Middle frontal gyrus (tissue), 1 donor: Measurements from ENCODE around the gene PTPRT.

ENCODE experiments used
- DNase-seq: peaks from one replicate; pipeline ENCODE4 v3.0.0-alpha.2; 2015; ENCODE audit warnings: low spot score; ENCODE audit errors: extremely low spot score

PTPRT gene

DNA sequence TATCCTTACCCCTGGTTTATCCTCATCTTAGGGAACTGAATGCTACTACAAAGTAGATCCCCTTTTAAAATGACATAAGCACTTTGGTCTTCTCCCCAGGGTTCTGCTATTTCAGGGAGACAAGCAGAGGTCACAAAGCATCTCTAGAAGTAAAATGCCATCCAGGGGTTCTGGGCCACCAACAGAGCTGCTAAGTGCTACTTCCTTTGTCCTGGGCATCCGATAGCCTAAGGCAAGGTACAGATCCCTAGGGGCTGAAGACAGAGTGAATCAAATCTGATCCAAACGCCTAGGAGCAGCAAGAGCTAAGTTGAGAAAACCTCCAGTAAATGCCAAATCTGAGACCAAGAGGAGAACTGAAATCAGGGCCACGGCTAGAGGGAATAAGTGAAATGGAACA lies 161.2 kb downstream of the PTPRT start:
- DNase-seq = no peak

DNA sequence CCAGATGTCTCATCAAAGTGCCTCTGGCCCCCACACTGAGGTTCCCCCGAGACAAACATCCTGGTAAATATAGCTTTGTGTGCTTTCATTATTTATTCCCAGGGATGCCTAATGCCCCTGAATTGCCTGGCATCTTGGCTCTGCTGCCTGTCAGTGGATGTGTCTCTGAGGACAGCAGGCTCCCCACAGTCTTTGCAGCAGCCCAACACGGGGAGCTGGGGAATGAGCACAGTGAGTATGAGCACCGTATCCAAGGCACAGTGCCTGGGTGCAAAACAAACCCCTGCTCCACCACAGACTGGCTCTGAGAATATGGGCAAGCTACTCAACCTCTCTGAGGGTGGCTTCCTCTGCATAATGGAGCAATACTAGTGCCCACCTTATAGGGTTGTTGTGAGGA lies 165.9 kb downstream of the PTPRT start:
- no peak for DNase-seq

DNA sequence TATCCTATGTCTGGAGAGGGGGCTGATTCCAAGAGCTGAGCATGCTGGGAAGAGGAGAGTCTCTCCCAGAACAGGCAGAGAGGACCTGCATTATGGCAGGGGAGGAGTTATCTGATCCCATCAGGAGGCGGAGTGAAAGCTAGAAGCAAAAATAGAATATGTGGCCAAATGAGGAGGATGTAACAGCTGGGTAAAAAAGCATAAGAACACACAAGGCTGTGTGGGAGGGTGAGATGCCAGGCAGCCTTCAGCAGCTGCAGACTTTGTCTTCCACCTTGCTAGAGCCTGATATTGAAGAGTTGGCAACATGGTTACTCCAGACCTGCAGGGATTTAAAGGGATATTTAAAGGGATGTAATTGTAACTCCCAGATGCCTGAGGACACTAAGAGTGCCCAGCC lies 167.1 kb downstream of the PTPRT start:
- no peak for DNase-seq

DNA sequence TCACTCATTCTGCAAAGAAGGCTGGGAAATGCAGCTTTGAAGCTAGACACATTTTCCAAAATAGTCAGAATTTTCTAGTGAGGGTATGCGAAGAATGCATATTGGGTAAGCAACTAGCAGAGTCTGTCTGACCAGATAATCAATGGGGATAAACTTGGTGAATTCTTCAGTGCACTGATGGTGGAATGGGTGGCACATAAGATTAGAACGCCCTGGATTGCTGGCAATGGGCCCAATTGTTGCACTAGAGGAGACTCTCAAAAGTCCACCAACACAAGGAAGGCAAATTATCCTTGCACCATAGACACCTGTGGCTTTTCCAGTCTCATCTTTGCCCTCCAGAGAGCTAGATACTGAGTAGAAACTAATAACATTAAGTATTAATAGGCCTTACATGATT lies 167.6 kb downstream of the PTPRT start:
- no peak for DNase-seq

DNA sequence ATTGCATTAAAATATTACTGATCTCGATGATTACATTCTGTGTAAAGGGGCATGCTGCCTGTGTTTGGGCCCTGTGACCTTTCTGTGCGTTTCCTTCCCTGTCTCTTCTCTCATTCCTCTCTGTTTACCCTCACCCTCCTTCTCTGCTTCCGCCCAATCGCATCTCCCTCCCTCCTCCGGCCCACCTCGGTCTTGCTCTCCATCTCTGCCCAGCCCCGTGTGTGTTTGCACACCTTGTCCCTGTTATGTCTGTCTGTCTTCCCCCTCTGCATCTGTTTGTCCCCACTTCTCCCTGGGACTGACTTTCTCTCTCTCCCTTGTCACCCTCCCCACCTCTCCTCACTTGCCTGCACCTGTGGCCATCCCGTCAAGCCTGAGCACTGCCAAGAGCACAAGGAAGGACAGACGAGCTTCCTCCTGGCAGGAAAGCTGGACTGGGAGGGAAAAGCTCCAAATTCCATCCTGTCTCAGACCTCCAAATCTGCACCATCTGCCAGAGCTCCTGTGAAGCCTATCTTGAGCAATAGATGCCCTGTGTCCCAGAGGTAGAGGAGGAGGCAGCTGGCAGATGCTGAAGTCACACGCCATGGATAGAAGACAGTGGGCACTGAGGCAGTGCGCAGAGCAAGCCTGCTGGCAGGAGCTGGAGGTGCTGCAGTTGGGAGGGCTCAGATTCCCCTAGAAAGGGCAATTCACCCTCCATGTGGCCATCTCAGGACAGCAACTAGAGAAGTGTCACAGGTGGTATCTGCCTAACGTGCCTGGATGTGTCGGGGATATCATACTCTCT lies 172.3 kb downstream of the PTPRT start:
- DNase-seq = no peak

DNA sequence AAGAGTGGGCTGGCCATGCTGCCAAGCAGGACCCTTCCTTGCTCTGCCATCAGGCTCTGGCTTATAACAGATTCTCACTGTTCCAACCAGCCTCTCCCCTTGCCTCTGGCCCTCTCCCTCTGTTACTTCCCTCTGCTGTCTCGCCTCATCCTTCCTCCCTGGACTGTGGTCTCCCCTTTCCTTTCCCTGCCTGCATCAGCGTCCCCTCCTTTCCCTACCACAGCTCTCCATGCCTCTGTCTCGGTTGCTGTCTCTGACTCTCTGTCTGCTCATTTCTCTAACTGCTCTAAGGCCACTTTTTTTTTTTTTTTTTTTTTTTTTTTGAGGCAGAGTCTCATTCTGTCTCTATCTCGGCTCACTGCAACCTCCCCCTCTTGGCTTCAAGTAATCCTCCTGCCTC lies 173.4 kb downstream of the PTPRT start:
- no peak for DNase-seq

DNA sequence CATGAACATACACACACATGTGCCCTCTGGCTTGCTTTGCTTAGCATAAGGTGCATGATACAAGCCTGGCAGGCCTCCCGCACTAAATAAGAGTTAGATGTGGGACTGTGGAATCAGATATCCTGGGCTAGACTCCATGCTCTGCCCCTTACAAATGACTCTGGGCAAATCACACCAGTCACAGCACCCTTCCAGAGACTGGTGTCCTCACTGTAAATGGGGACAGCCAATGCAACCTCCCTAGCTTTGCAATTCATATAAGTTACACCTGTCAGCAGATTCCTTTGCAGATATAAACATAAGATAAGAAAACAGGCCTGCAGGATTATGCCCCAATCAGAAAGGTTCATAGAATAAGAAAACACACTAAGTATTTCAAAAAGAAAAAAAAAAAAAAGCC lies 174.1 kb downstream of the PTPRT start:
- DNase-seq = no peak

DNA sequence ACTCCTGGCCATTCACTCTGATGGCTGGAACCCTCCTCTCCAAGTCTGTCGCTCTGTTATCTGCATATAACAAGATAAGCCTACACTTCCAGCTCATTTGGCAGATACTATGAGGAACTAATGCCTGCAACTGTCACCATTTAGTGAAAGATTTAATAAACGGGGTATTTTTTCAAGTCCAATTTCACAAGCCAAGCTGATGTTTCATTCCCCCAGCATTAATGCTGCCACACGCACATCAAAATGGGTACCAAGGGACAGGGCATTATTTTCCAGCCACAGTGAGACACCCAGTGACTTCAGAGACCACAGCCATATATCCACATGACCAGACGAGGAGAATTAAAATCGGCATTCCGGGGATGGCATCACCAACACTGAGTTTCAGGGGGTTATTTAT lies 175.5 kb downstream of the PTPRT start:
- no peak for DNase-seq

DNA sequence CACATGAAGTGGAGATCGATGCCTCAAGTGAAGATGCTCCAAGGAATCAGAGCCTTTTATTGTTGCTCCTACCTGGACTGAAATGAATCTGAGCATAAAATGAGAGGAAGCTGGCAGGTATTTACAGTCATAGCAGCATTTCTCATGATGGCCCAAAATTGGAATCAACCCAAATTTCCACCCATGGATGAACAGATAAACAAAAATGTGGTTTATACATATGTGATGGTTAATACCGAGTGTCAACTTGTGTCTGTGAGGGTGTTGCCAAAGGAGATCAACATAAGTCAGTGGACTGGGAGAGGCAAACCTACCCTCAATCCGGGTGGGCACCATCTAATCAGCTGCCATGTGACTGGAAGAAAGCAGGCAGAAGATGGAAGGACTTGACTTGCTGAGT lies 178.2 kb downstream of the PTPRT start:
- no peak for DNase-seq

DNA sequence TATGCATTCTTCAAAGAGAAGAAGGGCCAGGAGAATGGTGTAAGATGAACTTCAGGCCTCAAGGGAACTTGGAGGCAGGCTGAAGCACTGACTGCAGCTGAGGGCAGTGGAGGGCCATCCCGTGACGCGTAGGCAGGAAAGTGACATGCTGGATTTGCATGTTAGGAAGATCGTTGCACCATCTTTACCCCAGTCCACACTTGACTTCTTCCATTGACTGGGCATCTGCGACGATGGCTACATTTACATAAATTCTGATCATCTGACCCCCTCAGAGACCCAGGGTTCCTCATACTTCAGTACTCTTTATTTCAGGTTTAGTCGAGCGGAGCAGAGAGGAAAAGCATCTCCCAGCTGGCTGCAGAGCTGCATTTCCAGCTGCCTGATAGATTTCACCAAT lies 180.2 kb downstream of the PTPRT start:
- no peak for DNase-seq

DNA sequence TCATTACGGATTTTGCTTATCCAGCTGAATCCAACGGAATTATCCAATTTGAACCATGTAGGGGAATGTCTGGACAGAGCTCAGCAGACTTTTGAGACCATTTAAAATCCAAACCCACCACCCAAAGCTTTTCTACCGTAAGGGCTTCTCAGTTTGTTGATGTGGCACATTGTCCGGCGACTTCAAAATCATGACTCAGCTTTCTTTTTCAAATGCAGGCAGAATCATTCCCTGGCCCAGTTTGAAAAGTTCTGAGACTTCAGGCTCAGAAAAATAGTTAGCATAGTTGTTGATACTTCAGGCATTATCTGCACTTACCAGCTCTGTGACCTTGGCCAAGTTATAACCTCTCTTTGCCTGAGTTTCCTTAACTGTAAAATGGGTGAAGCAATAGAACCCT lies 182.2 kb downstream of the PTPRT start:
- DNase-seq = no peak

DNA sequence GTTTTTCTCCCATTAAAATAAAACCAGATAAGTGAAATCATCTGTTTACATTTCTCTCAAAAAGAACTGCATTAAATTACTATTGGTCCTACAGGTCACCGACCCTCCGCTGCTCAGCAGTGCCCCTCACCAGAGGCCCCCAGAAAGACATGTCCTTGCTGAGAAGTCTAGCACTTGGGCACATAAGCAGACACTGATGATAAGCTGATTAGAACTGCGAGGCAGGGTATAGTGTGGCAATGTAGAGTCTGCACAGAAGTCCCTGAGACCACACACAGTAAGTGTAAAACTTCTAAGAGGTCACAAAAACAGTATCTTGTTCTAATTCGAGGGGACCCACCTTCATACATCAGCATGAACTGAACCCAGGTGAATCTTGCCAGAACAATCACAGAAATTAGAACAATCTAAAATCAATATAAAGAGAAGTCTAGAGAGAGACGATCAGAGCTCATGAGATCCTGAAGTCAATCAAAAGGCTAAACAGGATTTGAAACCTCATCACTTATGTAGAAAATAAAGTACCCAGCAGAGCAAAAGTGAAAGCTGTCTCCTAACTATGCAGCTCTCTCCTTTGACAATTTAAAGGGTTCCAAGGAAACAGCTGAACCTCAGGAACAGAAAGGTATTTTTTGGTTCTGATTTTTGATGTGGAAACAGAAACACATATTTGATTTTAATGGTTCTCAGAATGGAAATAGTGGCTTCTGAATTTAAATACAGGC lies 182.9 kb downstream of the PTPRT start:
- DNase-seq = no peak

DNA sequence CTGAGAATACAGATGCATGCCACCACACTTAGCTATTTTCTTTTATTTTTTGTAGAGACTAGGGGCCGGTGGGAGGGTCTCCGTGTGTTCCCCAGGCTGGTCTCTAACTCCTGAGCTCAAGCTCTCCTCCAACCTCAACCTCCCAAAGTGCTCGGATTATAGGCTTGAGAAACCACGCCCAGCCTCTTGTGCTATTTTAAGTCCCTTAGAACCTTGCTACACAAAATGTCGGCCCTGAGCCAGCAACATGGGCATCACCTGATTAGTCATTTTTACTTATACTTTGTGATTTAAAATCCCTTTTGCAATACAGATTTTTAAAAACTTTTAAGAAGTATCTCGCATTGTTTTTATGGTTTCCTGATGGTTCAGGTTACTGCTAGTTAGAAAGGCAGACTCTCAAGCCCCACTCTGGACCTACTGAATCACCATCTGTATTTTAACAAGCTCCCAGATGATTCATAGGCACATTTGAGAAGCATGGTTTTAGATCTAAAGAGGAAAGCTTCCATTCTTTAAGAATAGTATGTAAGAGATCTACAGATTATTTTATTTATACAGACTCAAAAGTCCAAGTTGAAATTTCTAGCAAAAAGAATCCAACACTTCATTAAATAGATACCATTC lies 186.3 kb downstream of the PTPRT start:
- DNase-seq = no peak

DNA sequence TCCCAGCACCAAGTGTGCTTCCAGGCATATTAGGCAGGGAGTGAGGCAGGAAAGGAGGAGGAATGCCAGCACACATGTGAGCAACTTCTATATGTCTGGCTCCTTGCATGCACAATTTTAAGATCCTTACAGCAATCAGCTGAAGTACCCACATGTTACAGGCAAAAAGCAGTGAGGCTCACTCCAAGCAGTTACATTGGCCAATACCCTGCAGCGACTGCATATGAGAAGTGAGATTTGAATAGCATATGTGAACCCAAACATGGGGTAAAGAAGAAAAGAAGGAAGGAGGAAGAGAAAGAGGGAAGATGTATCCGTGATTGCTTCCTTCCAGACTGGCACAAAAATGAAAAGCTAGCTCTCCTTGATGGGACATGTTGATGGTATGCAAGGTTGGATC lies 193.6 kb downstream of the PTPRT start:
- no peak for DNase-seq

DNA sequence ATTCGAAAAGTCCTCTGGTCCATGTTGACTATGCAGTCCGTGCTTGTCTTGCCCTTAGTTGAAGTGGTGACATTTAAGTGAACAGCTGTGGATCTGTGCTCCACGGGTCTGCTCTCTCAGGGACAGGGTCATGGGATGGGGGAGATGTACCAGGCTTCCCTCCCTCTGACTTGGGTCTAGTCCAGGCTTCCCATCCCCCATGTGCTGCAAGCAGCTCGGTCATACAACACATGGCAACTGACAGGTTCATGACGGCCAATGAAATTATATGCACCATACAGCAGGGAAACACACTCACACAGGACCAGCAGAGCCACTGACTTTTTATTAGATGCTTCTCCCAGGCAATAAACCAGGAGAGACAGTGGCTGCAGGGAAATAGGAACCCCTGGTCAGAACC lies 201.4 kb downstream of the PTPRT start:
- DNase-seq = no peak

DNA sequence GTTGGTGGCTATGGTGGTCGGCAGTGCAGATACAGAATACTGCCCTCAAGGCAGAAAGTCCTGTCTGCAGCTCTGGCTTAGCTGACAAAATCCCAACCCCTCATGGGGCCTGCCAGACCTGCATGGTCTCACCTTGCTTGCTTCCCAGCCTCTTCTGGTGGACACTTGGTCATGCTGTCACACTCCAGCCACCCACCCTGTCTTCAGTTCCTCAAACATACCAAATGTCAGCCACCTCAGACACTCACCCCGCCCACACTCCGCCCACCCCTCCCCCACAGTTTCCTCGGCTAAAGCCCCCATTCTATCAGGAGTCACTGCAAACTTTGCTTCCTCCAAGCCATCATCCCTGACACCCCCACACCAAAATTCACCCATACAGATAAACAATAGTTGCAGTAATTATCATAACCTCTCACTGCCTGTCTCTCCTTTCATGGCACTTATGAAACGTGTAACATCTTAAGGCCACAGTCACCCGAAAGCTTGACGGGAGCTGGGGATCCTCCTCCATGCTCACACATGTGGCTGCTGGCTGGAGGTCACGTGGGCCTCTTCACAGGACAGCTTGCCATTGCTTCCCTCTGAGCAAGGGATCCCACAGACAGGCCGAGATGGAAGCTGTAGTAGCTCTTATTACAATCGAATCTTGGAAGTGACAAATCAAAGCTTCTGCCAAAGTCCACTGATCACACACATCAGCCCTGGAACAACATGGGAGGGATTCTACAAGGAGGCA lies 202.2 kb downstream of the PTPRT start:
- no peak for DNase-seq

DNA sequence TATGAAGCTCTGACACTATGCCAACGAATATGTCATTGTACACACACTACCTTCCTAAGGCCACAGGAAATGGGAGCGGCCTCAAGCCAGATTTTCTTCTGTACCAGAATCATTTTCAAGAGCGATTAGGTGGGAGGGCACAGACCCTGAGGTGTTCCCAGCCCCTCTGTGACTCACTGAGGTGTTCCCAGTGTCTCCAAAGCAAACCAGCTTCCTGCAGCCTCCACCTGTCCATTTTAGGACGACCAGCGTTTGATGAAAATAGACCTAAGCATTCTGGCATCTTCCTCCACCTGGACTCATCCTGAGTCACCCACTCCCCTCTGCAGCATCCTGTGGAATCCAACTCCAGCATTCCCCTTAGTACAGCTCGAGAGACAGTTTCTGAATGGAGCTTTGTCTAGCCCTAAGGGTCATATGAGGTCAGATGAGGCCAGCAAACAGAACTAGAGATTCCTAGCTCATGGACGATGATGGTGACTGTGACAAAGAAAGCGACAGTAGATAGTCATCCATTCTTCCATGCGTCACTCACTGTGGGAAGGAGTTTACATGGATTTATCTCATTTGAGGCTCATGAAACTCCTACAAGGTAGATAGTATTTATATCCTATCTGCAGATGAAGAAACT lies 203.4 kb downstream of the PTPRT start:
- DNase-seq = no peak

DNA sequence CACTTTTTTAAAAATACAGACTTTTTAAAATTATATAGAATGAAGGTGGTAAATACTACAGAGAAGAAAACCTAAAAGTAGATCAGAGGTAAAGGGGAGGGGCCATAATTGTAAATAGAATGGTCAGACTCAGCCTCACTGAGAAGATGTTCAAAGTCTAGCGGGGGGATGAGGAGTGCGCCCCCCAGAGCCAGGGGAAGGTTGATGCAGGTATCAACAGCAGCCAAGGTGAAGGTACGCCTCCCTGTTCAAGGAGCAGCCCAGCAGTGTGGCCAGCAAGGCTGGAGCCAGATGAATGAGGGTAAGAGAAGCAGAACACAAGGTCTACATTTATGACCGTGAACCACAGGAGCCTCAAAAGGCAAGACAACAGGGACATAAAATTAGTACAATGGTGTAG lies 204.1 kb downstream of the PTPRT start:
- no peak for DNase-seq

DNA sequence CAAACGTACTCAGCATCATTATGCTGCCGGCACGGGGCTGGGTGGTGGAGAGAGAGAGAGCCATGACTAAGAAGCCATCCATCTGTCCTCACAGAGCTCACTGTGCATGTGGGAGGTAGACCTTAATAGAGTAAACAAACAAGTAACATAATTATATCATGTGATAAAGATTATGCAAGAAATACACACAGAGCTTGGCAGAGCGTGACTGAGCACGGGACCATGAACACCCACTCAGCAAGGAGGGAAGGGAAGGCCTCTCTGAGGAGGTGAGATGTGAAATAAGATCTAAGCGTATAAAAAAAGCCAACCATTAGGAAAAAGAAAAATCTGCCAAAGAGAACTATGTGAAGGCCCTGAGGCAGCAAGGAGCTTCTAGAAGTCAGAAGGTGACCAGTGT lies 207.5 kb downstream of the PTPRT start:
- no peak for DNase-seq

DNA sequence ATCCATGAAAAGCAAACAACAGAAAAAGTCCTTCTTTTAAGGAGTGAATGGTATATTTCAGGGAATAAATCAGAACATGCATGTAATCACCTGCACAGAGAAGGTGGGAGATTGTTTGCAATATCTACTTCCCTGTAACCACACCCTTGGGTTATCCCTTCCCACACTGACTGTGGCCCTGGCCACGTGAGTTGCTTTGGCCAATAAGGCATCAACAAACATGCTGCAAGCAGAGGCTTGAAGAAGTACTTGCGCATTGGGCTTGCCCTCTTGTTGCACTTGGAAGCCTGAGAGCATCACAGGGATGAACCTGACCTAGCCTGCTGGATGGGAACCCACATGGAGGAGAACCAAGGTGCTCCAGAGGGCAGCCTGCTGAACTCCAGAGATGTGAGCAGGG lies 208.5 kb downstream of the PTPRT start:
- no peak for DNase-seq

DNA sequence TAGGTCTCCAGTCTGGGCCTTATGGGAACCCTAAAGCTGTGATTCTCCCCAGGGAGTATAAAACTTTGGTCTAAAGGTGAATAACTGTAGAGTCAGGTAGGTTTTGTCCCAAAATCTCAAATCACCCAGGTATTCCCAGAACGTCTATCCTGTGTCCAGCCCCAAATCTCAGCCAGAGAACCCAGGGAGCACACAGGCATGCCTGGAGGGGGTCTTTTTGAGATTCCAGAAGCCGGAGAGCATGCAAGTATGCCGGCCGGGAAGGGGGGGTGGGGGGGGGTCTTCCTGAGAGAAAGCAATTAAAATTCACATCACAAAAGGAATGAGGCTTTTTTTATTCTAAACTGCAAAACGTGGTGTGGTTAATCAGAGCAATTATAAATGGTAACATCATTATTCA lies 210.0 kb downstream of the PTPRT start:
- no peak for DNase-seq
